Caco-2 (cell line): Measurements from ENCODE around the gene ALDH7A1. TPM values are rescaled to one million over a fixed set of nuclear protein-coding genes. Genes with fewer than 3 reads are reported as not detected.

Experiments used
- BruUV-seq: library from RNA; stranded (reverse); fragments of 400-500 nt; replicated peaks from 2 replicates; lab custom pipeline; 2021; lab: Mats Ljungman, UMichigan
- CTCF ChIA-PET: fragments of 300-600 bp; sonication (Branson Sonifier 250); formaldehyde crosslinking; loops from one replicate; lab custom pipeline; 2022; ENCODE audit warnings: antibody characterized with exemption; lab: Charles Lee
- POLR2A ChIA-PET: fragments of 300-600 bp; sonication (Branson Sonifier 250); formaldehyde crosslinking; loops from one replicate; lab custom pipeline; 2022; ENCODE audit warnings: antibody characterized with exemption; lab: Charles Lee
- DNase-seq, 2 experiments: peaks; one replicate each; pipeline versions ENCODE4 v3.0.0 to v3.0.0-alpha.2; 2020 to 2022
- H3K27me3 ChIP-seq: replicated peaks from 2 replicates; pipeline ENCODE4 v1.6.0; 2011; ENCODE audit warnings: low read length; ENCODE audit not compliant: control insufficient read depth, insufficient read depth
- H3K36me3 ChIP-seq: 2 replicates; pipeline ENCODE4 v1.5.1; 2011; ENCODE audit warnings: low read length; ENCODE audit not compliant: control insufficient read depth, insufficient read depth
- H3K4me1 ChIP-seq: fragments of 250-450 bp; sonication (Bioruptor Pico); 2 replicates; pipeline ENCODE4 v1.5.1; 2020; ENCODE audit warnings: mild to moderate bottlenecking
- H3K4me3 ChIP-seq: 2 replicates; pipeline ENCODE4 v1.5.1; 2011; ENCODE audit warnings: low read depth, mild to moderate bottlenecking, control low read depth, low read length
- H3K9me3 ChIP-seq: fragments of 250-450 bp; sonication (Bioruptor Pico); 2 replicates; pipeline ENCODE4 v1.5.1; 2020; ENCODE audit warnings: mild to moderate bottlenecking, moderate library complexity
- H3K27ac Mint-ChIP-seq: one replicate; pipeline ENCODE4 v1.8.0; 2022; ENCODE audit warnings: mixed read lengths; ENCODE audit not compliant: unreplicated experiment
- H3K27me3 Mint-ChIP-seq: one replicate; pipeline ENCODE4 v1.8.0; 2022; ENCODE audit warnings: mixed read lengths; ENCODE audit not compliant: insufficient read depth, unreplicated experiment
- H3K36me3 Mint-ChIP-seq: one replicate; pipeline ENCODE4 v1.8.0; 2022; ENCODE audit warnings: mild to moderate bottlenecking, mixed read lengths; ENCODE audit not compliant: insufficient read depth, unreplicated experiment
- H3K4me1 Mint-ChIP-seq: one replicate; pipeline ENCODE4 v1.8.0; 2022; ENCODE audit warnings: low read depth, mixed read lengths; ENCODE audit not compliant: unreplicated experiment
- H3K4me3 Mint-ChIP-seq: one replicate; pipeline ENCODE4 v1.8.0; 2022; ENCODE audit warnings: mild to moderate bottlenecking, moderate library complexity, mixed read lengths; ENCODE audit not compliant: unreplicated experiment
- H3K9me3 Mint-ChIP-seq: one replicate; pipeline ENCODE4 v1.8.0; 2022; ENCODE audit warnings: mixed read lengths; ENCODE audit not compliant: unreplicated experiment
- intact Hi-C: fragments of 100-400 bp; cut with micrococcal nuclease; formaldehyde crosslinking; loops from one replicate; pipeline ENCODE4 v1.10.0; 2022; ENCODE audit not compliant: unreplicated experiment
- total RNA-seq: library from RNA; stranded (reverse); gene quantifications from 2 replicates; pipeline ENCODE4 v1.2.3, GENCODE V29; 2022
- TF ChIP-seq, protein P1 (sequence below), 2 experiments: fragments of 200-600 bp in 1 of 2; IDR thresholded peaks; 1 replicate in 1 of 2; 2 replicates in 1 of 2; pipeline versions ENCODE4 v1.5.1 to v1.8.0; 2011 to 2022; ENCODE audit warnings: antibody characterized with exemption in 1 of 2, control low read depth in 1 of 2, inconsistent platforms in 1 of 2, low read depth in 1 of 2, low read length in 1 of 2, mild to moderate bottlenecking in 1 of 2, moderate library complexity in 1 of 2; ENCODE audit not compliant: insufficient read depth in 1 of 2, severe bottlenecking in 1 of 2, unreplicated experiment in 1 of 2

ALDH7A1 gene
- total RNA-seq, 1 experiment from 2014 or later, result 204 TPM

DNA sequence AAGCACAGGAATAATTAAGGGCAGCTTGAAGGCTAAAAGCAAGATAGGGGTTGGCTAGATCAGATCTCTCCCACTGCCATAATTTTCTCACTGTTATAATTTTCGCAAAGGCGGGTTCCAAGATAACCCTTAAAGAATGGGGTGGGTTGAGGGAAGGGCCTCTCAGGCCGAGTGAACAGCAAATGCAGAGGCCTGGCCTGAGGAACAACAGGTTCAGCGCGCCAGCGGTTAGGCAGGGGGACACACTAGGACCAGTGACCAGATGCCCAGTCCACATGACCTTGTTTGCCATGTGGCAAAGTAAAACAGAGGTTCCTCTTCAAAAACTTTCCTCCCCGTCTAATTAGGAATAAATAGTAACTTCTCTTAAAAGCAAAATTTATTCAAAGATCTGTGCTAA is 4.5 kb upstream of the ALDH7A1 start:
- H3K27me3 Mint-ChIP-seq, result no peaks in the 10 kb centered on the region

DNA sequence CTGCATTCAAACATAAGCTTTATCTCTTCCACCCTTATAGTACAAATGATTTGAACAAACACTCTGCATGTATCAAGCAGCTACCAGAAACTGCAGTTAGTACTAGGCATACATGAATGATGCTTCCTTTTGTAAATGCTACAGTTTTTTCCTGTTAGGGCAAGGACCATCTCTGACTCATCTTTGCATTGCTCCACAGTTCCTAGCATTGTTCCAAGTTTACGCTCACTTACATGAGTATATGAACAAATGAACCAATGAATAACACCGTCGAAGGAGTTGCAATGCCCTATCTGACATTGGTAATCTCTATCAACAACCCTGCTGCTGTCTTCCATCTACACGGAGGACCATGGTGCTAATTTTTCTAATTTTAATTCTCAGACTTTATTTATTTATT is 2.1 kb upstream of the ALDH7A1 start:
- Mint-ChIP-seq H3K4me3 (peak overlapping the region; percentile 18), H3K27me3 (no peaks in the 10 kb centered on the region), H3K4me1 (peaks cover 25% of the 10 kb centered on the region), H3K9me3 (no peaks in the 10 kb centered on the region), H3K36me3 (peaks cover 51% of the 10 kb centered on the region), H3K27ac (no peak overlapping the region)
- BruUV-seq, result no TSS peak
- H3K4me1 ChIP-seq, result peaks cover 21% of the 10 kb centered on the region
- TF ChIP-seq, protein P1, sequence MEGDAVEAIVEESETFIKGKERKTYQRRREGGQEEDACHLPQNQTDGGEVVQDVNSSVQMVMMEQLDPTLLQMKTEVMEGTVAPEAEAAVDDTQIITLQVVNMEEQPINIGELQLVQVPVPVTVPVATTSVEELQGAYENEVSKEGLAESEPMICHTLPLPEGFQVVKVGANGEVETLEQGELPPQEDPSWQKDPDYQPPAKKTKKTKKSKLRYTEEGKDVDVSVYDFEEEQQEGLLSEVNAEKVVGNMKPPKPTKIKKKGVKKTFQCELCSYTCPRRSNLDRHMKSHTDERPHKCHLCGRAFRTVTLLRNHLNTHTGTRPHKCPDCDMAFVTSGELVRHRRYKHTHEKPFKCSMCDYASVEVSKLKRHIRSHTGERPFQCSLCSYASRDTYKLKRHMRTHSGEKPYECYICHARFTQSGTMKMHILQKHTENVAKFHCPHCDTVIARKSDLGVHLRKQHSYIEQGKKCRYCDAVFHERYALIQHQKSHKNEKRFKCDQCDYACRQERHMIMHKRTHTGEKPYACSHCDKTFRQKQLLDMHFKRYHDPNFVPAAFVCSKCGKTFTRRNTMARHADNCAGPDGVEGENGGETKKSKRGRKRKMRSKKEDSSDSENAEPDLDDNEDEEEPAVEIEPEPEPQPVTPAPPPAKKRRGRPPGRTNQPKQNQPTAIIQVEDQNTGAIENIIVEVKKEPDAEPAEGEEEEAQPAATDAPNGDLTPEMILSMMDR (IDR thresholded peaks at IDR 0.05; ENCODE audit: insufficient read depth in 1 of 2, low read depth in 1 of 2, low read length in 1 of 2, severe bottlenecking in 1 of 2, unreplicated experiment in 1 of 2), result no peak
- no peaks in the 10 kb centered on the region for H3K36me3 ChIP-seq
- ChIA-PET CTCF (no interaction called here), POLR2A (no interaction called here)
- no peaks in the 10 kb centered on the region for H3K27me3 ChIP-seq
- intact Hi-C loops, result no loop called here
- DNase-seq, result no peak
- no peak overlapping the region for H3K4me3 ChIP-seq
- H3K9me3 ChIP-seq, result no peaks in the 10 kb centered on the region

More for the DNA sequence above, 4.5 kb upstream of the ALDH7A1 start:
- peak overlapping the region; percentile 64 for H3K27ac Mint-ChIP-seq
- BruUV-seq, result no TSS peak
- Histone ChIP-seq H3K4me3 (no peak overlapping the region; the same call in 1 of the 2 replicates), H3K4me1 (peaks cover 9% of the 10 kb centered on the region; the same call in 1 of the 2 replicates), H3K27me3 (no peaks in the 10 kb centered on the region), H3K9me3 (no peaks in the 10 kb centered on the region), H3K36me3 (no peaks in the 10 kb centered on the region; the same call in 1 of the 2 replicates)
- no peak for DNase-seq
- H3K36me3 Mint-ChIP-seq, result peaks cover 46% of the 10 kb centered on the region
- H3K4me1 Mint-ChIP-seq, result peaks cover 24% of the 10 kb centered on the region
- POLR2A ChIA-PET, result interaction anchor here (0.7 kb wide), 1 partner anchor 19 kb away, joined by 3 read pairs; no protein-coding TSS in a partner anchor
- H3K4me3 Mint-ChIP-seq, result peak overlapping the region; percentile 72
- TF ChIP-seq, protein P1 (IDR thresholded peaks at IDR 0.05; ENCODE audit: insufficient read depth in 1 of 2, low read depth in 1 of 2, low read length in 1 of 2, severe bottlenecking in 1 of 2, unreplicated experiment in 1 of 2), result no peak
- intact Hi-C loops, result no loop called here
- H3K9me3 Mint-ChIP-seq, result no peaks in the 10 kb centered on the region
- CTCF ChIA-PET, result interaction anchor here (1.2 kb wide), 1 partner anchor 211 kb away, joined by 3 read pairs; no protein-coding TSS in a partner anchor

DNA sequence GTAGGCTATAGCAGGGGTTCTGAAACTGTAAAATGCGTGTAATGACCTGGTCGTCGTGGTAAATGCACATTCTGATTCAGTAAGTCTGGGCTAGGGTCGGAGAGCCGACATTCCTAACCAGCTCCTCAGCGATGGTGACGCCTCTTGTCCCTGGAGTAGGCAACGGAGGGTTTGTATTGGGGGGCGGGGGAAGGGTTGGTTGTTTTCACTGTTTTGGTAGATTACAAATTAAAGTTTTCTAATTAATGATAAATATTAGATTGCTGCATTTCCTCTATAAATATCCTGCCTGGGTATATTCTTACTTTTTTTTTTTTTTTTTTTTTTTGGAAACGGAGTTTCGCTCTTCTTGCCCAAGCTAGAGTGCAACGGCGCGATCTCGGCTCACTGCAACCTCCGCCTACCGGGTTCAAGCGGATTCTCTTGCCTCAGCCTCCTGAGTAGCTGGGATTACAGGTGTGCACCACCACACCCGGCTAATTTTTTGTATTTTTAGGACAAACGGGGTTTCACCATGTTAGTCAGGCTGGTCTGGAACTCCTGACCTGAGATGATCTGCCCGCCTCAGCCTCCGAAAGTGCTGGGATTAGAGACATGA is 566 bp upstream of the ALDH7A1 start:
- Mint-ChIP-seq H3K27ac (peak overlapping the region; percentile 91), H3K4me1 (peaks cover 25% of the 10 kb centered on the region), H3K4me3 (peak overlapping the region; percentile 93), H3K36me3 (peaks cover 48% of the 10 kb centered on the region), H3K9me3 (no peaks in the 10 kb centered on the region), H3K27me3 (no peaks in the 10 kb centered on the region)
- TF ChIP-seq, protein P1 (IDR thresholded peaks at IDR 0.05; ENCODE audit: insufficient read depth in 1 of 2, low read depth in 1 of 2, low read length in 1 of 2, severe bottlenecking in 1 of 2, unreplicated experiment in 1 of 2), result no peak
- Histone ChIP-seq H3K4me1 (peaks cover 21% of the 10 kb centered on the region), H3K9me3 (no peaks in the 10 kb centered on the region), H3K4me3 (peak overlapping the region; percentile 66), H3K27me3 (no peaks in the 10 kb centered on the region), H3K36me3 (no peaks in the 10 kb centered on the region; the same call in 1 of the 2 replicates)
- no TSS peak for BruUV-seq
- CTCF ChIA-PET, result interaction anchor here (0.6 to 2.0 kb wide), 10 partner anchors 9 to 878 kb away, joined by 3 to 7 read pairs (median 4); partner anchors contain the start of gene LMNB1
- intact Hi-C loops, result loop anchor here (1.0 kb wide), 4 partner anchors 51 to 256 kb away; no protein-coding TSS in a partner anchor
- POLR2A ChIA-PET, result interaction anchor here (0.6 to 1.9 kb wide), 6 partner anchors 33 to 1847 kb away, joined by 3 to 15 read pairs (median 4); no protein-coding TSS in a partner anchor
- DNase-seq, result no peak
